HG02981 (cell line): Measurements from ENCODE around the gene CENPO.

Experiments
- ATAC-seq: cut with Tn5 transposase; IDR thresholded peaks from one replicate; pipeline ENCODE4 v1.9.1; 2021; ENCODE audit warnings: mild to moderate bottlenecking, moderate library complexity; ENCODE audit not compliant: unreplicated experiment

The CENPO gene

DNA sequence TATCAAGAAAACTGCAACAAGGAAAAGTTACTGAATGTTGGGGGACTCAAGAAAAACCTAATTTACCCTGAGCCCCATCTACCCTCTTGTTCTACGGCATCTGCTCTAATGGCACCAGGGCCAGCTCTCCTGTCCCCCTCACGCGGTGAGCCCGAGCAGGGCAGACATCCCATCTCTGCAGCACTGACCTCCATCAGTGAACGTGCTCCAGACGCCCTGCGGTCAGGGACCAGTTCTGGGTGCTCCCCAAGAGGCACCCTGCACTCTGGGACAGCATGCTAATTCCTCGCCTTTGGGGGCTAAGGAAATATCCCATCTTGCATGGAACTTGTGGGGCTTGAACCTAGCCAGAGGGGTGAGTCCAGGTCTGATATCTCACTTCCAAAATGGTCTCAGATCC is 43.0 kb downstream of the CENPO start:
- no peak for ATAC-seq

DNA sequence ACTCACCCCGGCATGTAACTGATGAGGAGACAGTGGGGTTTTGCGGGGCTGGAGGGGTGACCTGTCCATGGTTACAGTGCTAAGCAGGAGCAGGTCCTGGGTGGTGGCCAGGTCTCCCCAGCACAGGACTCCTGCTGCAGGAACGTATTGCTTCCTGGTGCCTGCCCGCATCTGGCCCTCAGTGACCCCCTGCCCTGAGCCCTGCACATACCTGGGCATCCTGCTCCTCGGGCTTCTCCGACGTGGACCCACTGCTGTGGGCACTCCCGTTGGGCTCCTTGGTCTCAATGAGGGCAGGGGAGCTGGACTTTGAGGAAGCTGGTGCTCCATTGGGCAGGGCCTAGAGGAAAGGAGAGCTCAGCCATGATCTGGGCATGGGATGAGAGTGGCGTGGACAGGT is 43.5 kb downstream of the CENPO start:
- ATAC-seq, result no peak

DNA sequence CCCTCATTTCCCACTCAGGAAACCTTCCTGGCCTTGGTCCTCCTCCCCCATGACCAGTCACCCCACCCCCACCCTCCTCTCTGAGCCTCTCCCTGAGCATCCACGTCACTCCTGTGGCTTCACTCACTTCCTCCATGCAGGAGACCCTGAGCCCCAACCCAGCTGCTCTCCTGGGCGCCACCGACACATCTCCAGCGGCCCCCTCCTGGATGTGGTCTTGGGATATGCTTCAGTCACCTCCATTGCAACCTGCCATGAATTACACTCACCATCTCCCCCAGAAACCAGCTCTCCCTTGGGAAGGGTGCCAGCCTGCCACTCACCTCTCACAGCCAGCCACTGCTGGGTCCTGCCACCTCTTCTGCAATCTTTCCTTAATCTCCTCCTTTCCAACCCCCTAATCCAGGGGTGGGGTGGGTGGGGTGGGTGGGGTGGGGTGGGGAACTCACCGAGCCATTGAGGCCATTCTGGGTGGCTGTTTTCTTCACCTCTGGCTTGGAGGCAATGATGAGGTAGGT is 44.8 kb downstream of the CENPO start:
- ATAC-seq, result no peak

DNA sequence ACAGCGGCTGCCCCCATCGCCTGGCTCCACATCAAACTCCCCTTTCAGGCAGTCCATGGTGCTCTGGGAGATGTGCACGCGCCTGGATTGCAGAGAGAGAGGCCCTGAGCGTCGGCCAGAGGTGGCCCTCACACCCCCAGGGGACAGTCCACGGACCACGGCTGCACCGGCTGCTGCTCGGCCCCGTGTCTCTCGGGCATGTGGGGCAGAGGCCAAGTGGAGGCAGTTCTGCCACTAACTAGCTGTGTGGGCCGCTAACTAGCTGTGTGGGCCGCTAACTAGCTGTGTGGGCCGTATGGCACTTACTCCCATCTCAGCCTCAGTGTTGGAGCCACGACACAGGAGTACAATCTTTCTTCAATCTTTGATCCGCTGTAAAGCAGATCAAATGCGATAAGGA is 45.3 kb downstream of the CENPO start:
- no peak for ATAC-seq

DNA sequence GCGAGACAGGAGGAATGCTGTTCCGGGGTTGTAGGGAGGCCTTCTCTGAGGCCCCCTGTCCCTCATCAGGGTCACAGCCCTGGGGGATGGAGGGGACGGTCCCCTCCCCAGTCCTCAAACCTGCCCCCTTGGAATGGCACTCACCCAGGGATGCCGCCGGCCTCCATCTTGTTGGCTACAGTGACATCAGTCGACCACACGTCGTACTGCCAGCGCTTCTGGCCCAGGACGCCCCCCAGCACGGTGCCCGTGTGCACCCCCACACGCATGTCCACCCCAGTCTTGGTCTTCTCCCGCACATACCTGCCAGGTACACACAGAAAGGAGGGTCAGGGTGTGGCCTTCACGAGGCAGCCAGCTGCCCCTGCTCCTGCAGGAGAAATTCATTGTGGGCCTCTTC is 46.5 kb downstream of the CENPO start:
- no peak for ATAC-seq

DNA sequence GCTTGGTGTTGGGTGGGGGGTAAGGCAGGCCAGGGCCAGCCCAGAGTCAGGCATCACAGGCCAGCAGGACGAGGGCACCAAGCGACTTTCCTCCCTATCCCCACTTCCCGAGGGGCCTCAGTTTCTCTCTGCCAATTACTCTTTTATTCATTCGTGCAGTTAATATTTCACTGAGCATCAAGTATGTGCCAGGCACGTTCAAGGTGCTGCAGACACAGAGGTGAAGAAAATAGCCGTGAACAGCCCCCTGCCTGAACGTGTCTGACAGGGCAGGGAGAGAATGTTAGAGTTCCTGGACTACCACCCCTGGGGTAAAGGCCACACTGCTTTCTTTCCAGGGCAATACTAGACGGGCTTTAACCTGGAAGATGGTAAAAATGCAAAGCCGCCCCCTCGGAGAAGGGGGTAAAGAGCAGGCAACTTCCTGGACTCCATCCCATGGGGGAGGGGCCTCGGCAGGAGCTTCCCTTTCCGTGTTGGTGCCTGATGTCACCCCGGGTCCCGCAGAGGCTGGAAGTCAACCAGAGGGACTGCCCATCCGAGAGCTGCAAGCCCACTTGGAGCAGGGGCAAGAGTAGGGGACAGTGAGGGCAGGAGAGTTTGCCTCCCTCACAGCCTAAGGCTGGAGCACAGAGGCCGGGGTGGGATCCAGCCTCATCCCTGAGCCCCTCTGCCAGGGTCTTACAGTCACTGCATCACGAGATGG is 47.1 kb downstream of the CENPO start:
- ATAC-seq, result no peak

DNA sequence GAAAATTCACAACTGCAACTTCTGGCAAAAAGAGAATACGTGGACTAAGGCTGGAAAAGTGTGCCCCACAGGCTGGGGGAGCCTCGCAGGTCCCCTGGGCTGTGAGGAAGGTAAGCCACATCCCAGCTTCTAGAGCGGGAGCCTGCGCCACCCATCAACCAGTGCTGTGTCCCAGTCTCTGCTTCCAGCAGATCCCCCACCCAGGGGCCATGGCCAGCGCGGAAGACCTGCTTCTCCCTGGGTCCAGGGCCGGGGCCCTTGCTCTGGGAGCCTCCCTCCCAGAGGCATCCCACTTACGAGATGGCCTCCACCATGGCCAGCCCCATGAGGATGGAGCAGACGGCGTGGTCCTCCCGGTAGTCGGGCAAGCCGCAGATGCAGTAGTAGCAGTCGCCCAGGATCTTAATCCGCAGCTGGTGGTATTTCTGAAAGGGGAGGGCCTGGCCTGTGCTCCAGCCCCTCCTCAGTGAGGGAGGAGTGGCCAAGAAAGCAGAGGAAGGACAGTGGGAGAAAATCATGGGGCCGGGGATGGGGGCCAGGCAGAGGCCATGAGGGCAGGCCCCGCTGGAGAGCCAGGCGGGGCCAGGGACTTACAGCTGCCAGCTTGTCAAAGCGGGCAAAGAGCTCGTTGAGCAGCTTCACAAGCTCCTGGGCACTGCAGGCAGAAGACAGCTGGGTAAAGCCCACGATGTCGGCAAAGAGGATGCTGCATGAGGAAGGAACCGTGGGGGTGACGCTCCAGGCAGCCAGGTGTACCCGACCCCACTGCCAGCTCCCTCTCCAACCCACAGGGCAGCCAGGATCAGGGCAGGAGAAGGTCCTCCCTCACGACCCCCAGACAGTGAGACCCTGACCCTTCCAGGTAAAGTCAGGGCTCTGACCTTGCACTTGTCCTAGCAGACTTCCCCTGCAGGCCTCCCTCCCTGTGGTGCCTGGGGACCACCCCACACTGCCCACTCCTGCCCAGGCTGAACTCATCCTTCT is 48.0 kb downstream of the CENPO start:
- ATAC-seq, result no peak

DNA sequence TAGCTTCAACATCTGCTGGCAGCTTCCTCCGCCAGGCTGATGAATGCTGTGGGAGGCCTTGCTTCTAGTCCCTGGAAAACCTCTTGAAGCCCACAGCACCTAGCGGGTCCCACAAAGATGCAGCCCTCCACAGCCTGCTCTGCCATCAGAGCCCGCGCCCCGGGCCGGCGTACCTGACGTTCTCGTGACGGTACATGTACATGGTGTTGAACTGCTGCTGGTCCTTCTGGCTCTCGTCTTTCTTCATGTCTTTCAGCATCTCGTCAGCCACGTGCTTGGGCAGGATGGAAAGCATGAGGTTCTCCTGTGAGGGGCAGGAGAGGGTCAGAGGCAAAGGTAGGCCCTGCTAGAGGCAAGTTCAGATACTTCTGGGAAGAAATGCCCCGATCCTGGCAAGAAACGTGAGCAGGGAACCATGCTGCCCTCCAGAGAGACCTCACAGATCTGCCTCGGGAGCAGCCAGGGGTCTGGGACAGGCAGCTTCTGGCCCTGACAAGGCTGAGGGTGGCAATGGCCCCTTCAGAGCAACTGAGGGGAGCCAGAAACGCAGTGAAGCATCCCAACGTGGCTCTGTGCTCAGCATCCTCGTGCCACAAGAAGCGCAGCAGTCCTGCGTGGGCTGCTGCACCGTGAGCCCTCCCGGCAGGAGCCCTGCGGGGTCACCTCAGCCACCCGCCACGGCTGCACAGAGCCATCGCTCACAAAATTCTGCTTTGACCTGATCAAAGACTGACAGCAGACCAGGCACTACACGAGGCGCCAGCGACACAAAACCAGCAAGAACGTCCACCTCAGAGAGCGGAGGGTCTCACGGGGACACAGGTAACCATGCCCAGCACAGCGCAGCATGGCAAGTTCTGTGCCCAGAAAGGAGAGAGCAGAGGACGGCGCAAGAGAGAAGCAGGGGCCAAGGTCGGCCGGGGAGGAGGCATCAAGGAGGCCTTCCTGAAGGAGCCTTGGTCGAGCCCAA is 49.1 kb downstream of the CENPO start:
- no peak for ATAC-seq

DNA sequence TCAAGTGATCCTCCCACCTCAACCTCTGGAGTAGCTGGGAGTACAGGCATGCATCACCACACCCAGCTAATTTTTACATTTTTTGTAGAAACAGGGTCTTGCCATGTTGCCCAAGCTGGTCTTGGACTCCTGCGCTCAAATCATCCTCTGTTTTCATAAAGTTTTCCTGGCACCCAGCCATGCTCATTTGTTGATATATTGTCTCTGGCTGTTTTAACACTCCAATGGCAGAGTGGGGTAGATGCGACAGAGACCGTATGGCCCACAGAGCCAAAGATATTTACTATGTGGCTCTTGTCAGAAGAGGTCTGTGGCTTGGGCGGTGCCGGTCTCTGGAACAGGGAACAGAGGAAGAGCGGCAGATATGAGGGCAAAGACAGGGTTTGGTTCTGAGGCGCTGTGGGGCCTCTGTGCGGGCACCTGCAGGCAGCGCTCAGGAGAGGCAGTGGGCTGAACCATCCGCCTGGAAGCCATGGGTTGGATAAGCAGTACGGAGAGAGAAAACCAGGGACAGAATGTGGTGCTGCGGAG is 50.2 kb downstream of the CENPO start:
- no peak for ATAC-seq

DNA sequence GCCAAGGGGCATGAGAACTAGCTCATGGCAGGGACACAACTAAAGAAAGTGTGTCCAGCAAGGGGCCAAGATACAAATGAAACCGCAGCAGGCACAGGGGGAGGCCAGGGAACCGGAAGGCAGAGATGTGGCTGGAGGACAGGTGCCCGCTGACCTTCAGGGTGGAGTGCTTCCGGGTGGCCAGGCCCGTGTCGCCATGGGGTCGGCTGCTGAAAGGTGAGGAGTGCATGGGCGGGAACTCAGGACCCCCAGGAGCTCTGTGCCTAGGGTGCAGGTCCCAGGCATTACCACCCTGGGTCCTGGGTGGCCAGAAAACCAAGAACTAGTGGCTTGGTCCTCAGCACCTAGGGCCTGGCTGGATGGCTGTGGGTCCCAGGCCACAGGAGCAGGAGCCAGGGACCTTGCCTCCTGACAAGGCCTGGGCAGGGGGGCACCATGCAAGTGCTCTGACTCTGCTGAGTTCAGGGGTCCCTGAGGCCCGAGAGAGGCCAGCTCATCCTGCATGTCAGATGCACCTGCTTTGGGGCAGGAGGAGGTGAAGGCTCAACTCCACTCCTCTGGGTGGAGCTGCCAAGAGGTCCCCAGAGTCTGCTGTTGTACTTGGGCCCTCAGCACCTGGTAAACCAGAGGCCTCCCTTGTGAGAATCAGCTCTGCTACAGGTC is 50.9 kb downstream of the CENPO start:
- ATAC-seq, result no peak

DNA sequence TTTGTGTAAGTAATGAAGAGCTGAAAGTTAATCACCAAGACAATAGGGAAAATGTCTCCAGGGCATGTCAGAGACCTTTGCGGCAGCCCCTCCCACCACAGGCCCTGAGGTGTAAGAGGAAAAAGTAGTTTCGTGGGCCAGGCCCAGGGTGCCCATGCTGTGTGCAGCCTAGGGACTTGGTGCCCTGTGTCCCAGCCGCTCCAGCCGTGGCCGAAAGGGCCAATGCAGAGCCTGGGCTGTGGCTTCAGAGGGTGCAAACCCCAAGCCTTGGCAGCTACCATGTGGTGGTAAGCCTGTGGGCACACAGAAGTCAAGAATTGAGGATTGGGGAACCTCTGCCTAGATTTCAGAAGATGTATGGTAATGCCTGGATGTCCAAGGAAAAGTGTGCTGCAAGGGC is 52.5 kb downstream of the CENPO start:
- no peak for ATAC-seq

DNA sequence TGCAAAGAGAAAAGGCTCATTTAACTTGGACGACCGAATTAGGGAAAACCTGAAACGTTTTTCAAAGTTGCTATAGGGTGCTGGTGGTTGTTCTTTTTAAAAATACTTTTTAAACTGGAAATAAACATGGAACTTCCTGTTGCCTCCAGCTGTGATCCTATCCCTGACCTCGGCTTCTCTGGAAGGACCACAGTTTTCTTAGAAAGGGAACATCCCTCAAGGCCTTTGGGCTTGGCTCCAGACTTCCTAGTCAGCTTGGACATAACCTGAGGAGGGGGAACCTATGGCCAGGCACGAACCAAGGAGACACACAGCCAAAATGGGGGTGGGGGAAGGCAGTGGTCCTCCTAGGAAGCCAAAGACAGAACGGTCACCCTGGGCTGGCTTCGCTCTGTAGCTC is 57.7 kb downstream of the CENPO start:
- no peak for ATAC-seq

DNA sequence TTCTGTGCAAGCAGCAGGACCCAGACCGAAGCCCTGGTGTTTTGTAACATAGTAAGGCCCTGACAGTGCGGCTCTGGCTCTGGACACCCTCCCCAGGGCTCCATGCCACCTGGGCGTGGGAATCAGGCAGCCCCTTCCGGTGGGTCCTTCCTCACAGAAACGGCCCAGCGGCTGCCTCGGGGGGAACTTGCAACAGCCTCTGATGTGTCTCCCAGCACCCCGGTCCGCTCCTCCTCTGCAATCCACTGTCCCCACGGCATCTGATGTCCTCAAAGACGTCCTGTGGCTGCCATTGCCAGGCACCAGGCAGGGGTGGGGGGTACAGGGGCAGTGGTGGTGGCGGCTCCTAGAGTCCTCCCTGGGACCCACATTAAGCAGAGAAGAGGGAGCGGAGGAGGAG is 58.8 kb downstream of the CENPO start:
- ATAC-seq, result no peak

DNA sequence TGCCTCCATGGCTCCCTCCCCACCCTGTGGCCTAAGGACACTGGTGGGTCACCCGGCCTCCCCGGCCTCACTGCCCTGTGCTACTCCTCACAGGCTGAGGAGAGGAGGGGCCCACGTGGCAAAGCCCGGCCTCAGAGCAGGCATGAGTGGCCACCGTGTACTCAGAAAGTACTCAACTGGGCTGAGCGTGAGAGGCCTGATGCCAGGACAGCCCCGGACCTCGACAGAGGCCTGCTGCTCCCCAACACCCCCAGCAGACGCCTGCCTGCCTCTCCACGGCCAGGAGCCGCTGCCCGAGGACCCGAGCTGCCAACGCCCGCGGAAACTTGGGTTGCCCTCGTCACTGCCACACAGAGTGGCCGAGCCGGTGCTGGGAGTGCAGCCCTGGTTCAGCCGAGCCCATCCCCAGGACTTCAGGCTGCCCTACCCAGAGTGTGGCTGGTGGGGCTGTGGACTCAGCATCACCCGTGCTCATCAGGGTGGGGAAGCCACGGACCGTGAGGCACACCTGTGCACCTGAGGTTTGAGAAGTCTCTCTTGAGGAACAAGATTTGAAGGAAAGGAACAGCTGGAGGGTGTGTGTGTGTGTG is 59.3 kb downstream of the CENPO start:
- ATAC-seq, result no peak

DNA sequence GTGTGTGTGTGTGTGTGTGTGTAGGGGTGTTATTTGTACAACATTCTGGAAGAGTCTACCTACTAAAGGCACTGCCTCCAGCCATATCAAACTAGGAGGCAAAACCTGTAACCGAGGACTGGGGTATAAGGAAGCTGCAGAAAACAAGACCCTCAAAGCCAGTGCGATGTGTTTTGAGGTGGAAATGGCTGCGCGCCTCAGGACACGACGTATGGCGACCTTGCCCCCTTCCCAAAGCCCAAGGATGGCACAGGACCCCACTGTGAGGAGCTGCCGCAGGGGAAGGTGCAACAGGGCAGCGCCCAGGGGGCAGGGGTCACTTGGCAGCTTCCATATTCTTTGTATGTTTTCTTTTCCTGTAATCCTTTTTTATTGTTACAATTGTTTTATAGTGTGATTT is 59.8 kb downstream of the CENPO start:
- no peak for ATAC-seq

DNA sequence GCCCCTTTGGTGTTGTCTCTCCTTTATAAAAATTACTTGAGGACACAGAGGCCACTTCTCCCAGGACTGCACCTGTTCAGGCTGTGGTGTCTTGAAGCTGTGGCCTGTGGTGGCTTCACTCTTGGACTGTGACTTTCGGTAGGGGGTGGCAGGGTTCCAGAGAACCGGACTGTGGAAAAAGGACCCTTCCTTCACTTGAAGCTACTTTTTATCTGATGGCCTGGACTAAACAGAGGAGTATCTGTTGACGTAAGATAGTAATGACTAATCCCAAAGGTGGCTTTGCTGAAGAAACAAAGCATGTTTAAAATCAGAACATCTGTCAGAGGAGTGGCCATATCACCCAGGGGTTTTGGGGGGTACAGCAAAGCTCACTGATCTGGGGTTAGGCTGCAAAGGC is 60.8 kb downstream of the CENPO start:
- ATAC-seq, result no peak

DNA sequence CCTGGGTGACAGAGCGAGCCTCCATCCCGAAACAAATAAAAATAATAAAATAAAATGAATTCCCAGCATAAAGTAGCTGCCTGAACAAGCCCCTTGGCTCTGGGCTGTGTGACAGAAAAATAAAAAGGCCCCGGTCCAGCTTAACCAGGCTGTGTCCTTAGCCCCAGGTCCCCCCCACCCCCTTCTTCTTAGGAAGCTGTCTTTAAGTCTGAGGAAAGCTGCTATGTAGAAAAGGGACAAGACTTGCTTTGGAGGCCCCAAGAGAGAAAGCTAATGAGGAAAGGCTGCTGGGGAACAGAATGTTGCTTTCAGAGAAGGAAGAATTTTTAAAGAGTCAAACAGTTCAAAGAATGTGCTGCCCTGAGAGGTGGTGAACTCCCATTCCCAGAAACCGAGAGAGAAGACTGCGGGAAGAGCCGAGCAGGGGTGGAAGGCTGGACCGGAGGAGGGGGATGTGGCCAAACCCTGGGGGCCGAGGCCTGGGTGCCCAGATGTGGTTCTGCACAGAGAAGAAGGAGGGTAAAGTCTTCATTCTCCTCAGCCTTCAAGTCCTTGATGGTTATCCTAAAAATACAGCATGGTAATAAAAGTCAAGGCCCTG is 61.9 kb downstream of the CENPO start:
- no peak for ATAC-seq

DNA sequence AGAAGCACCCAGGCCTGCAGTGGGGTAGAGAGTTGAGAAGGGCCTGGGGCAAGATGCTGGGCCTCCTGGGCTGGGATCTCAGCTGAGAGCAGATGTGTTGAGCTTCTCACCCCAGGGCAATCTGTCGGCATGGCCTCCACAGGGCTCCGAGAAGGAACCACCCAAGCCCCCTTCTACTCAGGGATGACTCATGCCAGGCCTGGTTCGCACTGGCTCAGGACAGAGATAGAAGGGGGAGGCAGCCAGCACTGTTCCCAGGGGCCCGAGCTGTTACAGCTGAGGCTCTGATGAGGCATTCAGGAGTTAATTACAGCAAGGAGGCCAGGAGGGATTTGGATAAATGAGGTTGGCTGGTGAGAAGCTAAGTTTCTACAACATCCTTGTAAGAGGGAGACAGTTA is 62.5 kb downstream of the CENPO start:
- ATAC-seq, result no peak

DNA sequence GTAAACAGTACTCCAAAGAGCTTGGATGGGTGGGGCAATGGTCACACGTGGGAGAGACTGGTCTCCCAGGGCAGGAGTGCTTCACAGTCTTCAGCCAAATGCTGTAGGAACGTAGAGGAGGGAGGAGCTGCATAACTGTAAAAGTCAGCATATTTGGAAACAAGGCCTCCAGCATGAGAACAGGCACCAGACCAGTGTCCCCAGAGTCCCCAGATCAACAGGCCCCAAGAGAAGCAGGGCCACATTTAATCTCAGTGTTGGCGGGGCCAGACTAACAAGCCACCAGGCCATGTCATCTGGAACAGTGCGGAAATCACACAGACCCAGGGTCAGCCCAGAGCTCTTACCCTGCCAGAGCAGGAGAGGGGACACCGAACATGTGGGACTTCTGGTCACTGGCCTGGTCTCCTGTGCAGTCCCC is 63.6 kb downstream of the CENPO start:
- no peak for ATAC-seq
